Neural cell (in vitro differentiated cells): Measurements from ENCODE around the gene TSC1. TPM values are rescaled to one million over a fixed set of nuclear protein-coding genes. Genes with fewer than 3 reads are reported as not detected.

Source experiments
- H2AFZ ChIP-seq: fragments of 200-600, 300-800 bp; sonication (generic), shearing (Covaris generic); 2 replicates; pipeline ENCODE4 v1.6.0; 2014; ENCODE audit warnings: low read depth, mild to moderate bottlenecking, antibody characterized with exemption, low read length, moderate library complexity
- H3F3A ChIP-seq: fragments of 200-600 bp; shearing (Covaris generic); 2 replicates; pipeline ENCODE4 v1.6.1; 2016; ENCODE audit warnings: mild to moderate bottlenecking, moderate library complexity, mixed read lengths, antibody characterized with exemption, low read length; ENCODE audit not compliant: insufficient read depth, poor library complexity, severe bottlenecking
- H3K27ac ChIP-seq: fragments of 200-600, 300-800 bp; sonication (generic), shearing (Covaris generic); 2 replicates; pipeline ENCODE4 v1.5.1; 2014; ENCODE audit warnings: mild to moderate bottlenecking, low read length, moderate library complexity
- H3K27me3 ChIP-seq: fragments of 300-800, 200-600 bp; sonication (generic), shearing (Covaris generic); 2 replicates; pipeline ENCODE4 v1.6.0; 2014; ENCODE audit warnings: mild to moderate bottlenecking, low read depth, low read length, moderate library complexity; ENCODE audit not compliant: insufficient read depth
- H3K36me3 ChIP-seq: fragments of 300-800, 200-600 bp; sonication (generic), shearing (Covaris generic); 2 replicates; pipeline ENCODE4 v1.5.1; 2014; ENCODE audit warnings: mild to moderate bottlenecking, antibody characterized with exemption, low read length, moderate library complexity; ENCODE audit not compliant: insufficient read depth
- H3K4me2 ChIP-seq: fragments of 300-800, 200-600 bp; sonication (generic), shearing (Covaris generic); 2 replicates; pipeline ENCODE4 v1.6.0; 2014; ENCODE audit warnings: mild to moderate bottlenecking, low read length
- H3K4me3 ChIP-seq: fragments of 300-800, 200-600 bp; sonication (generic), shearing (Covaris generic); 2 replicates; pipeline ENCODE4 v1.5.1; 2014; ENCODE audit warnings: mild to moderate bottlenecking, low read length, moderate library complexity
- H3K79me2 ChIP-seq: fragments of 200-600 bp; shearing (Covaris generic); replicated peaks from 2 replicates; pipeline ENCODE4 v1.6.0; 2014; ENCODE audit warnings: mild to moderate bottlenecking, low read length, moderate library complexity; ENCODE audit not compliant: insufficient read depth
- H3K9ac ChIP-seq: fragments of 300-800, 200-600 bp; sonication (generic), shearing (Covaris generic); 2 replicates; pipeline ENCODE4 v1.6.1; 2016; ENCODE audit warnings: mild to moderate bottlenecking, low read length, mixed read lengths
- H3K9me2 ChIP-seq: fragments of 200-600 bp; shearing (Covaris generic); 2 replicates; pipeline ENCODE4 v1.6.1; 2016; ENCODE audit warnings: mild to moderate bottlenecking, low read length, mixed read lengths; ENCODE audit not compliant: insufficient read depth
- H3K9me3 ChIP-seq: fragments of 200-600, 300-800 bp; sonication (generic), shearing (Covaris generic); 2 replicates; pipeline ENCODE4 v1.6.1; 2016; ENCODE audit warnings: mild to moderate bottlenecking, mixed run types, low read length, moderate library complexity, mixed read lengths
- H4K20me1 ChIP-seq: fragments of 200-600 bp; shearing (Covaris generic); 2 replicates; pipeline ENCODE4 v1.6.1; 2016; ENCODE audit warnings: mild to moderate bottlenecking, mixed run types; ENCODE audit not compliant: insufficient read depth
- EP300 ChIP-seq: fragments of 450-650 bp; conservative IDR thresholded peaks from 2 replicates; pipeline ENCODE4 v1.6.1; 2014; ENCODE audit warnings: antibody characterized with exemption, mild to moderate bottlenecking, moderate library complexity; ENCODE audit not compliant: poor library complexity, severe bottlenecking
- EZH2 ChIP-seq: fragments of 200-600, 300-800 bp; shearing (Covaris generic), sonication (generic); IDR thresholded peaks from 2 replicates; pipeline ENCODE4 v1.6.1; 2014; ENCODE audit warnings: antibody characterized with exemption, low read length, borderline replicate concordance, mild to moderate bottlenecking; ENCODE audit not compliant: insufficient read depth, poor library complexity, severe bottlenecking
- MXI1 ChIP-seq: fragments of 450-650 bp; conservative IDR thresholded peaks from 2 replicates; pipeline ENCODE4 v1.6.1; 2014; ENCODE audit warnings: antibody characterized with exemption, mild to moderate bottlenecking; ENCODE audit not compliant: poor library complexity, severe bottlenecking
- POLR2AphosphoS5 ChIP-seq: IDR thresholded peaks from 2 replicates; pipeline ENCODE4 v1.6.1; 2012
- RAD21 ChIP-seq: fragments of 450-650 bp; conservative IDR thresholded peaks from 2 replicates; pipeline ENCODE4 v1.6.1; 2014; ENCODE audit warnings: antibody characterized with exemption, mild to moderate bottlenecking, moderate library complexity
- SMC3 ChIP-seq: fragments of 450-650 bp; conservative IDR thresholded peaks from 2 replicates; pipeline ENCODE4 v1.6.1; 2014; ENCODE audit warnings: antibody characterized with exemption, mild to moderate bottlenecking, moderate library complexity; ENCODE audit not compliant: poor library complexity
- TAF1 ChIP-seq: IDR thresholded peaks from 2 replicates; pipeline ENCODE4 v1.6.1; 2012; ENCODE audit warnings: low read depth
- polyA plus RNA-seq: library from polyadenylated mRNA; depleted of rRNA; stranded (reverse); fragments of >200 nt; gene quantifications from 2 replicates; pipeline ENCODE4 v1.2.3, GENCODE V29; 2014
- TF ChIP-seq, protein P1 (sequence below): IDR thresholded peaks from 2 replicates; pipeline ENCODE4 v1.6.1; 2012; ENCODE audit warnings: borderline replicate concordance
- TF ChIP-seq, protein P2 (sequence below): fragments of 450-650 bp; IDR thresholded peaks from 2 replicates; pipeline ENCODE4 v1.5.1; 2014; ENCODE audit warnings: antibody characterized with exemption, mild to moderate bottlenecking, moderate library complexity; ENCODE audit not compliant: poor library complexity, severe bottlenecking

Gene TSC1
- polyA plus RNA-seq, 1 donor from 2014 or later: 47.1 TPM

DNA sequence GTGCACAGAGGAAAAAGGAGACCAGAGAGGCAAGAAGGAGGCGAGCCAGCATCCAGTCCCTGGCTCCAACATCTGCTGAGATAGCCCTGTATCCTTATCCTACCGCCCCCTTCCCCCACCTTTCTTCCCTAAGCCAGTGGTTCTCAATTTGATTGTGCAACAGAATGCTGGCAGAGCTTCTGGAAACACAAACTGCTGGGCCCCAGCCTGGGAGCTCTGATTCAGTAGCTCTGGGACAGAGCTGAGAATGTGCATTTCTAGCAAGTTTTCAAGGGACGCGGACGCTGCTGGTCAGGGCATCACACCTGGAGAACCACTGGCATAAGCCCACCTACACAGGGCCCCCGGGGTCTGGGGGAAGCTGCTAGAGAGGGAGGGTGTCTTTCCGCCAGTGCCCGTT lies 87.4 kb downstream of the TSC1 start:
- Histone ChIP-seq H3K27ac (no peak overlapping the region), H3K9me3 (no peaks in the 10 kb centered on the region), H3K36me3 (no peaks in the 10 kb centered on the region), H3K4me3 (no peak overlapping the region), H3K9ac (no peak overlapping the region), H3K79me2 (no peaks in the 10 kb centered on the region), H3K27me3 (no peaks in the 10 kb centered on the region), H2AFZ (no peak overlapping the region), H3F3A (no peaks in the 10 kb centered on the region), H3K9me2 (no peaks in the 10 kb centered on the region), H4K20me1 (no peaks in the 10 kb centered on the region), H3K4me2 (no peak overlapping the region)
- TF ChIP-seq EZH2 (no peak), RAD21 (no peak), TAF1 (no peak), EP300 (no peak), SMC3 (no peak), MXI1 (no peak), POLR2AphosphoS5 (no peak)
- TF ChIP-seq, protein P1, sequence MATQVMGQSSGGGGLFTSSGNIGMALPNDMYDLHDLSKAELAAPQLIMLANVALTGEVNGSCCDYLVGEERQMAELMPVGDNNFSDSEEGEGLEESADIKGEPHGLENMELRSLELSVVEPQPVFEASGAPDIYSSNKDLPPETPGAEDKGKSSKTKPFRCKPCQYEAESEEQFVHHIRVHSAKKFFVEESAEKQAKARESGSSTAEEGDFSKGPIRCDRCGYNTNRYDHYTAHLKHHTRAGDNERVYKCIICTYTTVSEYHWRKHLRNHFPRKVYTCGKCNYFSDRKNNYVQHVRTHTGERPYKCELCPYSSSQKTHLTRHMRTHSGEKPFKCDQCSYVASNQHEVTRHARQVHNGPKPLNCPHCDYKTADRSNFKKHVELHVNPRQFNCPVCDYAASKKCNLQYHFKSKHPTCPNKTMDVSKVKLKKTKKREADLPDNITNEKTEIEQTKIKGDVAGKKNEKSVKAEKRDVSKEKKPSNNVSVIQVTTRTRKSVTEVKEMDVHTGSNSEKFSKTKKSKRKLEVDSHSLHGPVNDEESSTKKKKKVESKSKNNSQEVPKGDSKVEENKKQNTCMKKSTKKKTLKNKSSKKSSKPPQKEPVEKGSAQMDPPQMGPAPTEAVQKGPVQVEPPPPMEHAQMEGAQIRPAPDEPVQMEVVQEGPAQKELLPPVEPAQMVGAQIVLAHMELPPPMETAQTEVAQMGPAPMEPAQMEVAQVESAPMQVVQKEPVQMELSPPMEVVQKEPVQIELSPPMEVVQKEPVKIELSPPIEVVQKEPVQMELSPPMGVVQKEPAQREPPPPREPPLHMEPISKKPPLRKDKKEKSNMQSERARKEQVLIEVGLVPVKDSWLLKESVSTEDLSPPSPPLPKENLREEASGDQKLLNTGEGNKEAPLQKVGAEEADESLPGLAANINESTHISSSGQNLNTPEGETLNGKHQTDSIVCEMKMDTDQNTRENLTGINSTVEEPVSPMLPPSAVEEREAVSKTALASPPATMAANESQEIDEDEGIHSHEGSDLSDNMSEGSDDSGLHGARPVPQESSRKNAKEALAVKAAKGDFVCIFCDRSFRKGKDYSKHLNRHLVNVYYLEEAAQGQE: no peak
- TF ChIP-seq, protein P2, sequence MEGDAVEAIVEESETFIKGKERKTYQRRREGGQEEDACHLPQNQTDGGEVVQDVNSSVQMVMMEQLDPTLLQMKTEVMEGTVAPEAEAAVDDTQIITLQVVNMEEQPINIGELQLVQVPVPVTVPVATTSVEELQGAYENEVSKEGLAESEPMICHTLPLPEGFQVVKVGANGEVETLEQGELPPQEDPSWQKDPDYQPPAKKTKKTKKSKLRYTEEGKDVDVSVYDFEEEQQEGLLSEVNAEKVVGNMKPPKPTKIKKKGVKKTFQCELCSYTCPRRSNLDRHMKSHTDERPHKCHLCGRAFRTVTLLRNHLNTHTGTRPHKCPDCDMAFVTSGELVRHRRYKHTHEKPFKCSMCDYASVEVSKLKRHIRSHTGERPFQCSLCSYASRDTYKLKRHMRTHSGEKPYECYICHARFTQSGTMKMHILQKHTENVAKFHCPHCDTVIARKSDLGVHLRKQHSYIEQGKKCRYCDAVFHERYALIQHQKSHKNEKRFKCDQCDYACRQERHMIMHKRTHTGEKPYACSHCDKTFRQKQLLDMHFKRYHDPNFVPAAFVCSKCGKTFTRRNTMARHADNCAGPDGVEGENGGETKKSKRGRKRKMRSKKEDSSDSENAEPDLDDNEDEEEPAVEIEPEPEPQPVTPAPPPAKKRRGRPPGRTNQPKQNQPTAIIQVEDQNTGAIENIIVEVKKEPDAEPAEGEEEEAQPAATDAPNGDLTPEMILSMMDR: no peak

DNA sequence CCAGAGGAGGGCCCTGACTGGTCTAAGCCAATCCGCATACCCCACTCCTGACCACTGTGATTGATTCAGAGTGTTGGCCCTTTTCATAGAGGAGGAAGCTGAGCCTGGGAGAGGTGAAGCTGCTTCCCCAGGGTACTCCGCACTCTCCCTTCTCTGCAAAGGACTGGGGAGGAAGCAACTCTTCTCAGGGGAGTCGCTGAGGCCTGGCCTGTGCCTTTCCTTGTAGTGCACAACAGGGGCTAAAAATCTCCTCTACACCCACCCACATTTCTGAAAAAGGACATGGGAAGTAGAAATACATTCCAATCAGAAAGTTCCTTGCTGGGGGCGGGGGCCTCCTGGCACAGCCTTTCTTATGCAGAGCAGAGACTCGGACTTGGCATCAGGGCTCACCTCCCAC lies 88.5 kb downstream of the TSC1 start:
- Histone ChIP-seq H4K20me1 (no peaks in the 10 kb centered on the region), H3K9ac (no peak overlapping the region), H3K9me3 (no peaks in the 10 kb centered on the region), H3F3A (no peaks in the 10 kb centered on the region), H3K27ac (no peak overlapping the region), H2AFZ (no peak overlapping the region), H3K36me3 (no peaks in the 10 kb centered on the region), H3K27me3 (no peaks in the 10 kb centered on the region), H3K4me2 (no peak overlapping the region), H3K4me3 (no peak overlapping the region), H3K9me2 (no peaks in the 10 kb centered on the region), H3K79me2 (no peaks in the 10 kb centered on the region)
- no peak for TF ChIP-seq TAF1
- TF ChIP-seq, protein P1: no peak
- no peak for TF ChIP-seq SMC3
- TF ChIP-seq EZH2: no peak
- TF ChIP-seq RAD21: no peak
- TF ChIP-seq MXI1: no peak
- TF ChIP-seq, protein P2: no peak
- TF ChIP-seq EP300: no peak
- TF ChIP-seq POLR2AphosphoS5: no peak
